Right lobe of liver (tissue), 4 donors: ENCODE data around the gene SP140.

Experiments
- POLR2A ChIP-seq: fragments of 450-650 bp; IDR thresholded peaks from one replicate; pipeline ENCODE4 v1.6.1; 2017; ENCODE audit warnings: antibody characterized with exemption, mild to moderate bottlenecking
- TF ChIP-seq, protein P1 (sequence below), 4 donors: fragments of 200-600 bp in 3 of 4; fragments of 450-650 bp in 1 of 4; IDR thresholded peaks; one replicate each; pipeline versions ENCODE4 v1.5.1 to v1.8.0; 2016 to 2022; ENCODE audit warnings: antibody characterized with exemption in 4 of 4, mild to moderate bottlenecking in 2 of 4
- donor health status: DM: no; HTN: no; CAD: no.
- donor health status: DM: no; HTN: no; CAD: no.
- donor health status: DM: no; HTN: yes; CAD: no.

DNA sequence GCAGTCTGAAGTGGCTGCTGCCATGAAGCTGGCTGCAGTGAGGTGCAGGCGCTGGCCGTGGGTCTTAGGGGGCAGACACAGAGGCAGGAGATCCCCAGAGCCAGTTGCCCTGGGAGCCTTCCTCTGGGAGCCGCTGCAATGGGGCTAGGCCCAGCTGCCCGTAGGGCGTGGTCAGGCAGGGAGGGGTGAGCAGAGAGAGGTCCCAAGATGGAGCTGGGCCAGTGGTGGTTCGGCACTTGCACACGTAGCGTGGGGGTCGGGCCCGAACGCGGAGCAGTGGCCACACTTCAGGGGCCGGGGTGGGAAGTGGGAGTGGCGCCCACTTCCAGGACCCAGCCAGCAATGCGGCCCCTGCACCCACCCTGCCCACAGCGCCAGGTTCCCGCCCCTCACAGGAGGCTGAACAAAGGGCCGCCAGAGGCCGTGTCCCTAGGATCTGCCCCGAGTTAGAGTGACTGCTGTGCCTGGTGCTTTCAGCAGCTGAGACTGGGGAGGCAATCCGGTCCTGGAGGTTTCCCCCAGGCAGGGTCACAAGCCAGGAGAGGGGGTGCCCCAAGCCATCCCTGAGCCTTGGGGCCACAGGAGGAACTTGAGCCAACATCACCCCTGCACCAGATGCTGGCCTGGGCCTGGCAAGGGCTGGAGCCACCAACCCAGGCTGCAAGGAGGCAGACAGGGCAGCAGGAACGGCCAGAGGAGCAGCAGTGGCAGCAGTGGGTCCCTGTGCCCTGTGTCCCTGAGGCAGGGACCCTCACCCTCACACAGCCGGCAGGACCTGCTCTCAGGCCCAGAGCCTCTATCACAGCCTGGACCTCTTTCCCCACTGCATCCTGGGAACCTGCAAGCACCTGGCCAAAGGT, 80.1 kb downstream of the SP140 start:
- no peak for TF ChIP-seq POLR2A
- TF ChIP-seq, protein P1, sequence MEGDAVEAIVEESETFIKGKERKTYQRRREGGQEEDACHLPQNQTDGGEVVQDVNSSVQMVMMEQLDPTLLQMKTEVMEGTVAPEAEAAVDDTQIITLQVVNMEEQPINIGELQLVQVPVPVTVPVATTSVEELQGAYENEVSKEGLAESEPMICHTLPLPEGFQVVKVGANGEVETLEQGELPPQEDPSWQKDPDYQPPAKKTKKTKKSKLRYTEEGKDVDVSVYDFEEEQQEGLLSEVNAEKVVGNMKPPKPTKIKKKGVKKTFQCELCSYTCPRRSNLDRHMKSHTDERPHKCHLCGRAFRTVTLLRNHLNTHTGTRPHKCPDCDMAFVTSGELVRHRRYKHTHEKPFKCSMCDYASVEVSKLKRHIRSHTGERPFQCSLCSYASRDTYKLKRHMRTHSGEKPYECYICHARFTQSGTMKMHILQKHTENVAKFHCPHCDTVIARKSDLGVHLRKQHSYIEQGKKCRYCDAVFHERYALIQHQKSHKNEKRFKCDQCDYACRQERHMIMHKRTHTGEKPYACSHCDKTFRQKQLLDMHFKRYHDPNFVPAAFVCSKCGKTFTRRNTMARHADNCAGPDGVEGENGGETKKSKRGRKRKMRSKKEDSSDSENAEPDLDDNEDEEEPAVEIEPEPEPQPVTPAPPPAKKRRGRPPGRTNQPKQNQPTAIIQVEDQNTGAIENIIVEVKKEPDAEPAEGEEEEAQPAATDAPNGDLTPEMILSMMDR (IDR thresholded peaks at IDR 0.05) = no peak
